GM19324 (cell line): ENCODE results near the gene HNRNPA2B1.
"Not testable (repeated sequence)": the region's sequence is repeated elsewhere in the genome, so short reads cannot be mapped to it uniquely, and the experiment has no call there.

Experiments used
- ATAC-seq: cut with Tn5 transposase; IDR thresholded peaks from one replicate; pipeline ENCODE4 v1.9.1; 2021; ENCODE audit warnings: mild to moderate bottlenecking, moderate library complexity; ENCODE audit not compliant: unreplicated experiment, low FRiP score

Gene HNRNPA2B1

DNA sequence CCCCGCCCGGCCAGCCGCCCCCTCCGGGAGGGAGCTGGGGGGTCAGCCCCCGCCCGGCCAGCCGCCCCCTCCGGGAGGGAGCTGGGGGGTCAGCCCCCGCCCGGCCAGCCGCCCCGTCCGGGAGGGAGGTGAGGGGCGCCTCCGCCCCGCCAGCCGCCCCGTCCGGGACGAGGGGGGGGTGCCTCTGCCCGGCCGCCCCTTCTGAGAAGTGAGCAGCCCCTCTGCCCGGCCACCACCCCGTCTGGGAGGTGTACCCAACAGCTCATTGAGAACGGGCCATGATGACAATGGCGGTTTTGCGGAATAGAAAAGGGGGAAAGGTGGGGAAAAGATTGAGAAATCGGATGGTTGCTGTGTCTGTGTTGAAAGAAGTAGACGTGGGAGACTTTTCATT lies 52.2 kb downstream of the HNRNPA2B1 start:
- ATAC-seq = not testable (repeated sequence)

DNA sequence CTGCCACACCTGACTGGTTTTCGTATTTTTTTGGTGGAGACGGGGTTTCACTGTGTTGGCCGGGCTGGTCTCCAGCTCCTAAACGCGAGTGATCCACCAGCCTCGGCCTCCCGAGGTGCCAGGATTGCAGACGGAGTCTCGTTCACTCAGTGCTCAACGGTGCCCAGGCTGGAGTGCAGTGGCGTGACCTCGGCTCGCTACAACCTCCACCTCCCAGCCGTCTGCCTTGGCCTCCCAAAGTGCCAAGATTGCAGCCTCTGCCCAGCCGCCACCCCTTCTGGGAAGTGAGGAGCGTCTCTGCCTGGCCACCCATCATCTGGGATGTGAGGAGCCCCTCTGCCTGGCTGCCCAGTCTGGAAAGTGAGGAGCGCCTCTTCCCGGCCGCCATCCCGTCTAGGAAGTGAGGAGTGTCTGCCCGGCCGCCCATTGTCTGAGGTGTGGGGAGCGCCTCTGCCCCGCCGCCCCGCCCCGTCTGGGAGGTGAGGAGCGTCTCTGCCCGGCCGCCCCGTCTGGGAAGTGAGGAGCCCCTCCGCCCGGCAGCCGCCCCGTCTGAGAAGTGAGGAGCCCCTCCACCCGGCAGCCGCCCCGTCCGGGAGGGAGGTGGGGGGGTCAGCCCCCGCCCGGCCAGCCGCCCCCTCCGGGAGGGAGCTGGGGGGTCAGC lies 52.8 kb downstream of the HNRNPA2B1 start:
- ATAC-seq = not testable (repeated sequence)

DNA sequence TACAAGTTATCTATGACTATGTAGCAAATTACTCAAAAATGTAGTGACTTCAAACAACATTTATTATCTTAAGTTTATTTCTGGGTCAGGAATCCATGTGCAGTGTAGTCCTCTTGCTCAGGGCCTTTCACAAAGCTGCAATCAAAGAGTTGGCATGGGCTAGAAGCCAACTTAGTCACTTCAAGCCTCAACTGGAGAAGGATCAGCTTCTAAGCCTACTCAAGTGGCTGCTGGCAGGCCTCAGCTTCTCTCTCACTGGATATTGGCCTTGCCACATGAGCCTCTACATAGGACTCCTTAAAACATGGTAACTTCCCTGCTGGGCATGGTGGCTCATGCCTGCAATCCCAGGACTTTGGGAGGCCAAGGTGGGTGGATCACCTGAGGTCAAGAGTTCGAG lies 53.5 kb downstream of the HNRNPA2B1 start:
- ATAC-seq = no peak

DNA sequence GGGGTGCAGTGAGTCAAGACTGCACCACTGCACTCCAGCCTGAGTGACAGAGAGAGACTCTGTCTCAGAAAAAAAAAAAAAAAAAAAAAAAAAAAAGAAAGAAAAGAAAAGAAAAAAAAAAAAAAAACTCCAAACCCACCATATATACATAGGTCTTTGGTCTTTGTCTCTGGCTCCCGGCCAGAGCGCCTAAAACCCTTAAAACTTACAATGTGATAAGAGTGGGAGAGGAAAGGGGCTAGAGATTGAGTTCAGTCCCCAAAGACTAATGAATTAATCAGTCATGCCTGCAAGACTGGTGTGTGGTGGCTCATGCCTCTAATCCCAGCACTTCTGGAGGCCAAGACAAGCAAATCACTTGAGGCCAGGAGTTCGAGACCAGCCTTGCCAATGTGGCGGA lies 55.3 kb downstream of the HNRNPA2B1 start:
- ATAC-seq = no peak

DNA sequence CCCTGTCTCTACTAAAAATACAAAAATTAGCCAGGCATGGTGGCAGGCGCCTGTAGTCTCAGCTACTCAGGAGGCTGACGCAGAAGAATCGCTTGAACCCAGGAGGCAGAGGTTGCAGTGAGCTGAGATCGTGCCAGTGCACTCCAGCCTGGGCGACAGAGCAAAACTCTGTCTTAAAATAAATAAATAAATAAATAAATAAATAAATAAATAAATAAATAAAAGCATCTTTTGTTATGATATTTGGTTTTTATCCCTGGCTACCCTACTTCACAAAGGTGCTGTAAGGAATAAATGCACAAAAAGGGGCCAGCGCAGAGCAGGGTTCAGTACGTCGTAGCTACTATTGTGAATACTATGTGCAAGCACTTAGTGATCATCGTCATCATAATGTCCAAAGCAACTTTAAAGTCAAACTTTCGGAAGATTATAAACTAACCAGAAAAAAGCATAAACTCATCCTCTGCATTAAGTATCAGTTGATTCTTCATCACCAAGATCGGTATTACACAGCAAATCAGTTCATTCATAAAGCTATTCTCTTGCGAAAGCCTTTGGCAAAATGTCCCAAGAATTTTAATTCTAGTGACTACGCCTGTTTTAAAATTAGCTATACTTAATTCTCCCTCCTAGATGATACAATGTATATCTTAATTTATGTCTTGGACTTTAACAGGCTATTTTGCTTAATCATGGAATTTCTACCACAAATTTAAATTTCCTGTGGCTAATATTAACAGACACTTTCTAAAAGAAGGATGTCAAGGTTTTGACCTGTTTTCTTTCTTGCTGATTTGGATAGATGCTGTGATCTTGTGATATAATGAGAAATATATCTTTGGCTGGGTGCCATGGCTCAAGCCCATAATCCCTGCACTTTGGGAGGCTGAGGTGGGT lies 56.1 kb downstream of the HNRNPA2B1 start:
- no peak for ATAC-seq

DNA sequence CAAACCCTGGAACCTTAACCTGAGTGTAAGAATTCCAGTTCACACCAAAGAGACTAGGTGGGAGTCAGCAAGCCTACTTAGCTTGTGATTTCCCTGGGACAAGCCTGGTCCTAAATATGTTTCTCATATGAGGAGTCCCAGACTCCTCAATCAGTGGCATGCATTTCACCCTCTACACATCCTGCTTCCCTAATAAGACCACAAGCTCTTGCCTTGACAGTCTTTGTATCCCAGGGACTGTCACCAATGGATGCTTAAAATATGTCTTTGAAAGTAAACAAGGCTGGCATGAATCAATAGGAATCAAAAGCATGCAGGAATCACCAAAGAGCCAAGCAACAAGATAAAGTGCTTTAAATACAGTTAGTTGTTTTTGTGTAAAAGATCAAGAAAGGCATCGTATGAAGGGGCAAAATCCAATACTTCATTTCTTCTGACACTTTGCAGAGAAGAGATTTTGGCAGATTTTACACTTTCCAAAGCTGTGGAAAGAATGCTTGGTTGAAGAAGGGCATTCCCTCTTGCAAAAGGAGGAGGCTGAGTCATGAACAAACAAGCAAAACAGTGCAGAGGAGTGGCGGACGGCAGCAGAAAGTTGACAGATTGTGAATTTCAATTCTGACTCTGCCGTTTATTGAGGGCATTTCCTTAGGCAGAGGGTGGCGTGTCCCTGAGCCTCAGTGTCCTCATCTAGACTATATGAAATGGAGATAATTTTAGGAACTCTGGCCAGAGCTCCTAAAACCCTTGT lies 57.1 kb downstream of the HNRNPA2B1 start:
- no peak for ATAC-seq

DNA sequence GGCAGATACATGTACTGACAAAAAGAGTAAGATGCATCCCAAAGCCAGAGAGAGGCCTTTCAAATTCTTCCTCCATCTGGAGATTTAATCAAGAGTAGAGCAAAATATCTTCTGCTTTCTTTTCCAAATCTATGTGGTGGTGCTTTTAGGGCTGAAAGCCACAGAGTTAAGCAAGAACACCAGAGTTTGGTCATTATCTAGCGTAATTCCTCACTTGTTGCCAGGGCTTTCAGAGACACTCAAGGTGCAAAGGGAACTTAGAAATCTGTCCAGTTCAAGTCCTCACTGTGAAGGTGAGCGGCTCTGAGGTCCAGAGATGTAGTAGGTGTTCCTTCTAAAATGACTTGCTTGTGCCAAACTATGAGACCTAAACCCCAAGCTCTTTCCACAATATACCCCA lies 59.5 kb downstream of the HNRNPA2B1 start:
- ATAC-seq = no peak

DNA sequence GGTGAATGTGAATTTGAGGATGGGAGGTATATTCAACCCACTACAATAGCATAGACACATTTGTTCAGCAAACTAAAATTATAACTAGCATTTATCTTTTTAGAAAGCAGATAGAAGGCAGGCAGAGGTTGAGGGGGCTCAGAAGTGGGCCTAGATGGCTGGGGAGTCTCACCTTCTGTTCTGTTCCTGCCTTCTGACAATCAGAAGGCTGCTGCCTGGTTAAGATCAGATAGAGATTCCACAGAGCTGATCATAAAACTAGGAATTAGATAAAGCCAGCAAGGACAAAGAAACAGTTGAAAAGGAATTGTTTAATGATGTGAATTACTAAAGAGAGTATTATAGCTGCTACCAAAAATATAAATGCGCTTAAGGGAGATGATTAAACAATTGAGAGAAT lies 60.2 kb downstream of the HNRNPA2B1 start:
- no peak for ATAC-seq
